Heart left ventricle (tissue), 13 donors: ENCODE data around the gene KCNK6.

ENCODE experiments used
- POLR2A ChIP-seq, 2 donors: fragments of 450-650 bp; IDR thresholded peaks; one replicate each; pipeline ENCODE4 v1.6.1; 2017; ENCODE audit warnings: antibody characterized with exemption in 2 of 2, mild to moderate bottlenecking in 2 of 2, moderate library complexity in 2 of 2
- TF ChIP-seq, protein P1 (sequence below), 12 donors: fragments of 200-600 bp; sonication (generic) in 4 of 12; IDR thresholded peaks; one replicate each; pipeline versions ENCODE4 v1.5.0 to v1.8.0; 2018 to 2022; ENCODE audit warnings: antibody characterized with exemption in 12 of 12, mild to moderate bottlenecking in 5 of 12
- donor health status: ischemic (EF 13 %, LVEDD 7.1; RV severe dilation, severe dysfunction).
- donor health status: DM: no; HTN: yes; CAD: no.
- donor health status: DM: no; HTN: no; CAD: no.
- donor health status: ischemic (EF 25% LVEDD 6.9; RV normal size, moderate dysfunction).
- donor health status: ischemic (EF 25% LVEDD 5.7; RV mildly dilated, moderate dysfunction).
- donor health status: ischemic (EF 35%, LVEDD 5.7; RV mildly dilated, moderate dysfunction).
- donor health status: nonischemic (EF 11% LVEDD 7.7; RV severe dilation, severe dysfunction).
- donor health status: DM: yes; HTN: yes; CAD: no.
- donor health status: PGD.
- donor health status: ischemic (EF 29% LVEDD 5.4; RV normal size, mild dysfunction).
- donor health status: nonischemic (EF 23%, LVEDD 6.1; RV moderate dilation, normal function).

DNA sequence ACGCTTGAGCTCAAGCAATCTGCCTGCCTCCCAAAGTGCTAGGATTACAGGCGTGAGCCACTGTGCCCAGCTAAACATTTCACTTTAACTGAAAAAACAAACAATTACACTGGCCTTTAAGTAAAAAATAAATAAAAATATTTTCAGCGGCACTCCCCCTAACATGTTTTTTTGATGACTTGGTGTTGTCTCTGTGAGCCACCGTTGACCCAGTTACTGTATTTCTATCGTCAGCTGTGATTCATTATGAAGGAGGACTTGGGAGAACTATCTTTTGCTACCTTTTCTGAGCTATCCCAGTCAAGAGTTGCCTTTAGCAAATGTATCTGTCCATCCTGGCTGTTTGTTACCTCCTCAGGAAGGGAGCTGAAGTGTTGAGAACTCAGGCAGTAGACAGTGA, 34.1 kb upstream of the KCNK6 start:
- TF ChIP-seq, protein P1, sequence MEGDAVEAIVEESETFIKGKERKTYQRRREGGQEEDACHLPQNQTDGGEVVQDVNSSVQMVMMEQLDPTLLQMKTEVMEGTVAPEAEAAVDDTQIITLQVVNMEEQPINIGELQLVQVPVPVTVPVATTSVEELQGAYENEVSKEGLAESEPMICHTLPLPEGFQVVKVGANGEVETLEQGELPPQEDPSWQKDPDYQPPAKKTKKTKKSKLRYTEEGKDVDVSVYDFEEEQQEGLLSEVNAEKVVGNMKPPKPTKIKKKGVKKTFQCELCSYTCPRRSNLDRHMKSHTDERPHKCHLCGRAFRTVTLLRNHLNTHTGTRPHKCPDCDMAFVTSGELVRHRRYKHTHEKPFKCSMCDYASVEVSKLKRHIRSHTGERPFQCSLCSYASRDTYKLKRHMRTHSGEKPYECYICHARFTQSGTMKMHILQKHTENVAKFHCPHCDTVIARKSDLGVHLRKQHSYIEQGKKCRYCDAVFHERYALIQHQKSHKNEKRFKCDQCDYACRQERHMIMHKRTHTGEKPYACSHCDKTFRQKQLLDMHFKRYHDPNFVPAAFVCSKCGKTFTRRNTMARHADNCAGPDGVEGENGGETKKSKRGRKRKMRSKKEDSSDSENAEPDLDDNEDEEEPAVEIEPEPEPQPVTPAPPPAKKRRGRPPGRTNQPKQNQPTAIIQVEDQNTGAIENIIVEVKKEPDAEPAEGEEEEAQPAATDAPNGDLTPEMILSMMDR (IDR thresholded peaks at IDR 0.05): no peak
- no peak for TF ChIP-seq POLR2A (IDR thresholded peaks at IDR 0.05)
